C1 segment of cervical spinal cord (tissue), 14 donors: Measurements from ENCODE around the gene FAM114A1.
A peak's percentile ranks its signal among the peaks of the same experiment; 100 is the strongest.

ENCODE experiments used
- DNase-seq, 14 donors: peaks; one replicate each; lab custom pipeline; 2025; lab: John Stamatoyannopoulos, UW

Gene FAM114A1

GRCh38 chr4:38867478-38868058 is at the start of gene FAM114A1:
Gene FAM114A1 (plus strand): TSS chr4:38867806. CDS start chr4:38878079, 10,273 bp downstream.
- DNase-seq = peak in 12 of 14 donors; percentile 21 to 82 (median 54)

- DNase-seq = no peak
Observed at GRCh38 chr4:38818441-38818976, 49.1 kb upstream of the FAM114A1 start.

GRCh38 chr4:38819569-38819968 is 48.0 kb upstream of the FAM114A1 start:
- no peak for DNase-seq

DNA sequence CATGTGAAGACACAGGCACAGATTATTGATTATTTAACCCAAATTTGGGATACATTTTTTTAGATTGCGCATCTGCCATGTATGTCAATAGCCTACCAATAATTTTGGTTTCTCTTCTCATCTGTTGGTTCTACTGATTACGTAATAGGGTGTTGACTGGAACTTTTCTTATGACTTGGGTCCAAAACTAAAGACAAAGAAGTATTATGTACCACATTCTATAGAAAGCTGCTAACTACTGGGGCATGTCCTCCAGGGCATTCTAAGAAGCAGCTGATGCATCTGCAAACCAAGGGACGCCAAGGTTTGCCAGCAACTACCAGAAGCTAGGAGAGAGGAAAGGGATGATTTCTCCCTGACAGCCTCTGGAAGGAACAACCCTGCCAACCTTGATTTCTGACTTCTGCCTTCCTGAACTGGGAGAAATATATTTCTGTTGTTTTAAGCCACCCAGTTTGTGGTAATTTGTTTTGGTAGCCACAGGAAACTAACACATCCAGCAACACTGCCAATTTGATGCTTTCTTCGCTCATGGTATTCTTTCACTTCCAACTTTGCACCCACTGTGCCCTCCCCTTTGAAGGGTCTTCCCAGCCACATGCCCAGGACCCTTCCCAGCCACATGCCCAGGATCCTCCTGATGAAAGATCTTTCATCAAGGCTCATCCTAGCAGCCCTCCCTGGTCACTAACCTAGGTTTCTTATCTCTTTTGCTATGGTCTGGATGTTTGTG is 47.1 kb upstream of the FAM114A1 start:
- DNase-seq = no peak

GRCh38 chr4:38821739-38822138 is 45.9 kb upstream of the FAM114A1 start:
- DNase-seq = no peak

DNA sequence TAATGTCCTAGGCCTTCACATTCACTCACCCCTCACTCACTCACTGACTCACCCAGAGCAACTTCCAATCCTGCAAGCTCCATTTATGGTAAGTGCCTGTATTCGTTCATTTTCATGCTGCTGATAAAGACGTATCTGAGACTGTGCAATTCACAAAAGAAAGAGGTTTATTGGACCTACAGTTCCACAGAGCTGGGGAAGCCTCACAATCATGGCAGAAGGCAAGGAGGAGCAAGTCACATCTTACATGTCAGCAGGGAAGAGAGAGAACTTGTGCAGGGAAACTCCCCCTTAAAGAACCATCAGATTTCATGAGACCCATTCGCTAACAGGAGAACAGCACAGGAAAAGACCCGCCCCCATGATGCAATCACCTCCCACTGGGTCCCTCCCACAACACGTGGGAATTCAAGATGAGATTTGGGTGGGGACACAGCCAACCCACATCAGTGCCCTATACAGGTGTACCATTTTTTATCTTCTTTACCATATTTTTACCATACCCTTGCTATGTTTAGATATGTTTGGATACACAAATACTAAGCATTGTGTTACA is 44.8 kb upstream of the FAM114A1 start:
- DNase-seq = no peak

DNA sequence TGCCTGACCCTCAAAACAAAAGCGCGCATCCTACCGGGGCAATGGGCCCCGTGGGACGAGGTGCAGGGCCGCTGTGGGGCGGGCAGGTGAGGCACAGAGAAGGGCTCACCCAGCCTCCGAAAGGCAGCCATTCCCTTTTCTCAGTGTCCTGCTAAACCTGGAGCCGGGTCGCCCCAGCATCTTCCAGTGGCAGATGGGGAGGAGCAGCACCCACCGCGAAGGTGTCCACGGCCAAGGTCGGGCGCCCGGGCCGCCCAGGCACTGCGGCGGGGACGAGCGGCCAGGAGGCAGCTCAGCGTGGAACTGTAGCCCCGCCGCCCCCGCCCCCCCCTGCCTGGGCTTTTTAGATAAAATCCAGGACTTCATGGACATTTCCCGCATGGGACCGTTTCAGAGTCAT is 43.8 kb upstream of the FAM114A1 start:
- no peak for DNase-seq

DNA sequence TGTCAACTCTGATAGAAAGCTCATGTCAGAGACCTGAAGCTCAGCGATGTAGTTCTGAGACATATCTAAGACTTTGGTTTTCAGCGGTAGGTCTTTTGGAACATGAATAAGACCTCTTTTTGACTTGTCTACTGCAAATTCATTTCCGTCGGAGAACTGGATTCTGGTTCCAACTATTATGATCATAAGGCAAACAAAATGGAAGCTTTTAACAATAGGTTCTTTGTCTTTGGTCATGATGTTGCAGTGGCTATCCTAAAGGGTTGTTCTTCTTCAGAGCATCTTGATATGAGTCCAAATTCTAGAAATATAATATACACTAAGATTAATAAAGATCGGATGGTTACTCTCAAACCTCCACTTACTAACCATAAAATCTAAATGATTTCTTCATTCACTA is 38.4 kb upstream of the FAM114A1 start:
- no peak for DNase-seq

DNA sequence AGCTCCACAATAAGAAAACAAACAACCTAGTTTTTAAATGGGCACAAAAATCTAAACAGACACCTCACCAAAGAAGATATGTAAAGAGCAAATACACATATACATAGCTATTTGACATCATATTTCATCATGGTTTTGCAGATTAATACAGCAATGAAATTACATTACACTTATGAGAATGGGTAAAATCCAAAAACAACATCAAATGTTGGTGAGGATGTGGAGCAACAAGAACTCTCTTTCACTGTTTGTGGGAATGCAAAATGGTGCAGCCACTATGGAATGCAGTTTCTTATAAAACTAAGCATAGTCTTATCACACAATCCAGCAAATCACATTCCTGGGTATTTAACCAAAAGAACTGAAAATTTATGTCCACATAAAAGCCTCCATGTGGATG is 36.0 kb upstream of the FAM114A1 start:
- no peak for DNase-seq

GRCh38 chr4:38832206-38832605 is 35.4 kb upstream of the FAM114A1 start:
- DNase-seq = no peak

- no peak for DNase-seq
Observed at GRCh38 chr4:38832624-38833528, 34.7 kb upstream of the FAM114A1 start.

DNA sequence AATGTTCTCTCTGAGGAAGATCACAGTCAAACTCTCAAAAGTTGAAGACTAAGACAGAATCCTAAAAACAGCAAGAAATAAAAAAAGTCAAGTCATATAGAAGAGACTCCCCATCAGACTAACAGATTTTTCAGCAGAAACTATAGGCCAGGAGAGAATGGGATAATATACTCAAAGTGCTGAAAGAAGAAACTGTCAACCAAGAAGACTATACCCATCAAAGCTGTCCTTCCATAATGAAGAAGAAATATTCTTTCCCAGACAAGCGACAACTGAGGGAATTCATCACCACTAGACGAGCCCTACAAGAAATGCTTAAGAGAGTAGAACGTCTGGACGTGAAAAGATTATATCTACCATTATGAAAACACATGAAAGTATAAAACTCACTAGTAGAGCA is 33.0 kb upstream of the FAM114A1 start:
- DNase-seq = no peak

- no peak for DNase-seq
Observed at GRCh38 chr4:38837334-38837733, 30.3 kb upstream of the FAM114A1 start.

DNA sequence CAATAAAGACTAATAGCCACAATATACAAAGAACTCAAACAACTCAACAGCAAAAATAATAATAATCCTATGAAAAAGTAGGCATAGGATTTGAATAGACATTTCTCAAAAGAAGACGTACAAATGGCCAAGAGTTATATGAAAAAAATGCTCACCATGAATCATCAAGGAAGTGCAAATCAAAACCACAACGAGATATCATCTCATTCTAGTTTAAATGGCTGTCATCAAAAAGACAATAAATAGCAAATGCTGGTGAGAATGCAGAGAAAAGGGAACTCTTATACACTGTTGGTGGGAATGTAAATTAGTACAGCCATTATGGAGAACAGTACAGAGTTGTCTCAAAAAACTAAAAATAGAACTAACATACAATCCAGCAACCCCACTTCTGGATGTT is 29.8 kb upstream of the FAM114A1 start:
- no peak for DNase-seq

GRCh38 chr4:38842994-38843393 is 24.6 kb upstream of the FAM114A1 start:
- DNase-seq = no peak

GRCh38 chr4:38846015-38846414 is 21.6 kb upstream of the FAM114A1 start:
- DNase-seq = no peak

GRCh38 chr4:38855466-38855865 is 12.1 kb upstream of the FAM114A1 start:
- DNase-seq = no peak

DNA sequence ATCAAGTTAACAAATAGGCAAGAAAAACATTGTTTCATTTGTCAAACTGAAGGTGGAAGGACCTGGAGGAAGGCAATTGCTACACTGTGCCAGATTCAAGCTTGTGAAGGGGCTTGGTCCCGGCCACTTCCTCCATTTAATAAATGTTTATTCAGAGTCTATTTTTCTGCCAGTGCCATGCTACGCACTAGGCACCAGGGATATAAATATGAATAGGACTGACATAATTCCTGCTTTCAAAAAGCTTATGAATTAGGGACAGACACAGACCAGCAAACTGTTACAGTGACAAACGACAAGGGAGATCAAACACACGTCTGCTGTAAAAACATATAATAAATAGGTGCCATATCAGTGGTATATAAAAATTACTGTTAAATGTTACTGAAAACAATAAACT is 11.6 kb upstream of the FAM114A1 start:
- DNase-seq = no peak

DNA sequence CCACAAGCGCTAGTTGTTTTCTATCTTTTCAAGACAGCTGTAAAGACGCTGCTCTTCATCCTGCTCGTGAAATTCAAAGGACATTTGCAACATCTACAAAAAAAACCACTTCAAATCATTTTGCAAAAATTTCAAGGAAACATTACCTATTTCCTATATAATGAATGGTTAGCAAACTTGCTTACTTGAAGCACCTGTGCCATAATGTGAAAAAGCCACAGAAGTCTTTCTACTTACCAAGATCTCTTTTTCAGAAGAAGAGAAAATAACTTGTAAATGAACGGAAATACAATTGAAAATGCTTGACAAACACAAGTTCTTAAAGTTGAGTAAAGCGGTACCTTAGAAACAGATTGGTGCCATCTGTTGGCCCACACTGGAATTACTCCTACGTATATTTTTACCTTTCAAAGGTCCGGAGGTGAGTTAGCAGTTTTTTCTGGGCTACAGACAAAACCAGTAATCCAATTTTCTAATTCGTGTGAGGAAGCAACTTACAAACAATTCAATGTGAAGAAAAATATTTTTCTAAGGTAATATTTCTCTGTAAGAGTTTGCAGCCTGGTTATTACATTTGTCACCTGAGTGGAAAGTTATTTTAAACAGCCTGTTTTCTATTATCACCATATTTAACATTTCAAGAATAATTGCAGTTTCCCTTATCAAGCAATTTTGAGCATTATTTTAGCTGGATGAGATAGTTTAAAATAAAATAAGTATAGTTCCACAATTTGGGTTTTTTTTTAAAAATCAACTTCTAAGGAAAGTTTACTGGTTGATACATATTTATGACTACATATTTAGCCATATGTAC is 10.9 kb upstream of the FAM114A1 start, which contains the start of gene TLR6:
Gene TLR6 (minus strand): TSS at position 294 of the 814 bp plus-strand sequence. CDS start 27,344 bp downstream, outside the sequence.
- peak in 1 of 14 donors; percentile 23 for DNase-seq

DNA sequence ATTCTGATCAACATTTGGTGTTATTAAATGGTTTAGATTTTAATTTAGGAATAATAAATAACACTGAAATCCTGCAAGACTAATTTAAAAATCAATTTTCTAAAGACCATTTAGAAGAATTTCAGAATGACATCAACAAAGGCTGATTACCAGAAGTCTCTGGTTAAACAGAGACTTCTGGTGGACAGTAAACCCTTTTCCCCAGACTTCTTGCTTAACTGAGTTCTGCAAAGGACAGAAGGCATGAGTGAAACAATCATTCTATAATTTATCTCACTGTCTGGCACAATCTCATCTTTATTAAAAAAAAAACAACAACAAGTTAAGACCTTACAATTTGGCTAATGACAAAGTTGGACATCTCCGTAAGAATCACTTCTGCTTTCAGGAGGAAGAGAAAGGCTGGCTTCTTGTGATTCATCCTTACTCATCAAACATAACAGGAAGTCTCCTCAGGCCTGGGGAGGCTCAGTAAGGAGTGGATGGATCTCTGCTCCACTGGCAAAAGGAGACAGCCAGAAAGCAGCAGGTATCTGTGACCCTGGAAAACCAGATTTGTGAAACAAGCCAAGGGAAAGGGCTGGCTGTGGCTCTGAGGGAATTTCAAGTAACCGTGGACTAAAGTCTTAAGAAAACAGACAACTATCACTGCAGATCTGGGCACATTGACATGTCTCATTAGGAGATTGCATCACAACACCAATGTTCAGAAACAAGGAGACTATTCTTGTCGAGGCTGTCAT is 10.1 kb upstream of the FAM114A1 start:
- DNase-seq = peak in 9 of 14 donors; percentile 9 to 60 (median 30)
